Esophagus squamous epithelium (tissue), 5 donors: ENCODE results near the gene COL4A2. TPM values are rescaled to one million over a fixed set of nuclear protein-coding genes. Genes with fewer than 3 reads are reported as not detected.

Experiments
- DNase-seq: peaks from one replicate; lab custom pipeline; 2025; lab: John Stamatoyannopoulos, UW
- H3K27ac ChIP-seq, 4 donors: fragments of 200-600 bp; sonication (generic); one replicate each; pipeline ENCODE4 v1.5.1; 2016 to 2019; ENCODE audit warnings: mild to moderate bottlenecking in 1 of 4
- H3K27me3 ChIP-seq, 4 donors: fragments of 200-600 bp; sonication (generic); 1 replicate in 3 of 4; 2 replicates in 1 of 4; pipeline versions ENCODE4 v1.5.1 to v1.6.0; 2017 to 2021; ENCODE audit warnings: antibody characterized with exemption in 1 of 4
- H3K36me3 ChIP-seq, 3 donors: fragments of 200-600 bp; sonication (generic); one replicate each; pipeline ENCODE4 v1.5.1; 2016 to 2019
- H3K4me1 ChIP-seq, 3 donors: fragments of 200-600 bp; sonication (generic); one replicate each; pipeline ENCODE4 v1.5.1; 2017 to 2019
- H3K4me3 ChIP-seq, 4 donors: fragments of 200-600 bp; sonication (generic); 1 replicate in 3 of 4; 2 replicates in 1 of 4; pipeline ENCODE4 v1.5.1; 2016 to 2019; ENCODE audit warnings: mild to moderate bottlenecking in 2 of 4, moderate library complexity in 1 of 4
- H3K9me3 ChIP-seq, 3 donors: fragments of 200-600 bp; sonication (generic); one replicate each; pipeline ENCODE4 v1.5.1; 2016 to 2019
- CTCF ChIP-seq, 6 experiments: fragments of 450-650 bp in 4 of 6; fragments of 200-600 bp in 2 of 6; sonication (generic) in 2 of 6; IDR thresholded peaks; one replicate each; pipeline ENCODE4 v1.5.1; 2016 to 2019; ENCODE audit warnings: antibody characterized with exemption in 6 of 6, mild to moderate bottlenecking in 4 of 6, moderate library complexity in 4 of 6
- POLR2A ChIP-seq, 4 donors: fragments of 450-650 bp; IDR thresholded peaks; one replicate each; pipeline ENCODE4 v1.6.1; 2017; ENCODE audit warnings: antibody characterized with exemption in 4 of 4, mild to moderate bottlenecking in 4 of 4, moderate library complexity in 3 of 4
- WGBS, 2 donors: methylation state at CpG; one replicate each; pipeline ENCODE4 v1.1.5; 2018; 5-methylcytosine and 5-hydroxymethylcytosine counted together
- intact Hi-C: fragments of 100-400 bp; cut with DNase I; formaldehyde crosslinking; loops from one replicate; pipeline ENCODE4 v1.15.0; 2022
- total RNA-seq, 4 donors: library from RNA; depleted of rRNA; stranded (reverse); fragments of >200 nt; gene quantifications; one replicate each; pipeline ENCODE4 v1.1.0, GENCODE V29; 2016
- donor health status: DM: yes; HTN: yes; CAD: no.

COL4A2 gene
- total RNA-seq, 4 donors from 2014 or later = 11.9 to 102 (median 43.5) TPM

GRCh38 chr13:110341445-110342244 is 34.6 kb downstream of the COL4A2 start:
- intact Hi-C loops = no loop called here

GRCh38 chr13:110342474-110342873 is 35.4 kb downstream of the COL4A2 start:
- intact Hi-C loops = no loop called here

More at GRCh38 chr13:110341445-110342244, 34.6 kb downstream of the COL4A2 start:
- Histone ChIP-seq H3K4me3 (peak overlapping the region in 3 of 4 donors; percentile 7 to 31 (median 20)), H3K27ac (peak overlapping the region; percentile 74 to 90 (median 88)), H3K27me3 (peaks cover 0 to 22% (median 0%) of the 10 kb centered on the region in 4 donors), H3K9me3 (no peaks in the 10 kb centered on the region), H3K4me1 (peaks cover 3 to 83% (median 25%) of the 10 kb centered on the region in 3 donors), H3K36me3 (no peaks in the 10 kb centered on the region)
- no peak for TF ChIP-seq POLR2A (IDR thresholded peaks at IDR 0.05)
- TF ChIP-seq CTCF (IDR thresholded peaks at IDR 0.05) = no peak
- no peak for DNase-seq
- WGBS, 2 donors = 39 to 56% methylated on average over 13 to 14 of the region's 14 CpGs

GRCh38 chr13:110343241-110343865 is 36.3 kb downstream of the COL4A2 start:
- peaks cover 20 to 83% (median 29%) of the 10 kb centered on the region in 3 donors for H3K4me1 ChIP-seq
- peaks cover 0 to 22% (median 0%) of the 10 kb centered on the region in 4 donors for H3K27me3 ChIP-seq
- H3K27ac ChIP-seq = peak overlapping the region in 3 of 4 donors; percentile 87 to 90 (median 89)
- intact Hi-C loops = no loop called here
- H3K9me3 ChIP-seq = no peaks in the 10 kb centered on the region
- WGBS, 2 donors = 30 to 43% methylated on average over 9 to 15 of the region's 16 CpGs
- no peak for DNase-seq
- TF ChIP-seq POLR2A (IDR thresholded peaks at IDR 0.05) = no peak
- no peak for TF ChIP-seq CTCF (IDR thresholded peaks at IDR 0.05)
- no peak overlapping the region for H3K4me3 ChIP-seq
- H3K36me3 ChIP-seq = no peaks in the 10 kb centered on the region

More at GRCh38 chr13:110342474-110342873, 35.4 kb downstream of the COL4A2 start:
- 59 to 88% methylated on average over 5 to 9 of the region's 9 CpGs for WGBS, 2 donors
- H3K4me1 ChIP-seq = peaks cover 11 to 83% (median 26%) of the 10 kb centered on the region in 3 donors
- H3K27ac ChIP-seq = peak overlapping the region in 3 of 4 donors; percentile 87 to 90 (median 89)
- no peaks in the 10 kb centered on the region for H3K9me3 ChIP-seq
- peaks cover 0 to 22% (median 0%) of the 10 kb centered on the region in 4 donors for H3K27me3 ChIP-seq
- DNase-seq = no peak
- H3K36me3 ChIP-seq = no peaks in the 10 kb centered on the region
- no peak for TF ChIP-seq POLR2A (IDR thresholded peaks at IDR 0.05)
- no peak for TF ChIP-seq CTCF (IDR thresholded peaks at IDR 0.05)
- no peak overlapping the region for H3K4me3 ChIP-seq

GRCh38 chr13:110344320-110344719 is 37.2 kb downstream of the COL4A2 start:
- Histone ChIP-seq H3K36me3 (no peaks in the 10 kb centered on the region), H3K9me3 (no peaks in the 10 kb centered on the region), H3K4me3 (no peak overlapping the region), H3K27me3 (peaks cover 0 to 22% (median 0%) of the 10 kb centered on the region in 4 donors), H3K27ac (peak overlapping the region in 3 of 4 donors; percentile 36 to 89 (median 87)), H3K4me1 (peaks cover 20 to 79% (median 24%) of the 10 kb centered on the region in 3 donors)
- 77 to 82% methylated on average over 5 of the region's 5 CpGs for WGBS, 2 donors
- no peak for DNase-seq
- TF ChIP-seq CTCF (IDR thresholded peaks at IDR 0.05) (no peak), POLR2A (IDR thresholded peaks at IDR 0.05) (no peak)
- intact Hi-C loops = no loop called here
